NOMO-1 (cell line): ENCODE results near the gene MAML2.

Experiments used
- DNase-seq, 2 experiments: peaks; one replicate each; lab custom pipeline; 2025; ENCODE audit not compliant: unreplicated experiment in 2 of 2; lab: John Stamatoyannopoulos, UW

The MAML2 gene

DNA sequence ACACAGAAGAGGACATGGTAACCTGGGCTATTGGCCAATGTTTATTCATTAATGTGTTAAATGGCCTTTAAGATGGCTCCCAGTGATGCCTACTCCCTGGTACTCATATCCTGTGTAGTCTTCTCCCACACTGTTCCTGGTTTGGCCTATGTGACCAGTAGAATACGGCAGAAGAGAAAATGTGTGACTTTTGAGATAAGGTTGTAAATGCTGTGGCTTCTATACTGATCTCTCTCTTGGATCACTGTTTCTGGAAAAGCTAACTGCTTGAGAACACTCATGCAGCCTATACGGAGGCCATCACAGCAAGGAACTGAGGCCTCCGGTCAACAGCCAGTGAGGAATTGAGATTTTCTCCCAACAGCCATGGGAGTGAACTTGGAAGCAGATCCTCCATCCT is 24.1 kb downstream of the MAML2 start:
- DNase-seq, result no peak

DNA sequence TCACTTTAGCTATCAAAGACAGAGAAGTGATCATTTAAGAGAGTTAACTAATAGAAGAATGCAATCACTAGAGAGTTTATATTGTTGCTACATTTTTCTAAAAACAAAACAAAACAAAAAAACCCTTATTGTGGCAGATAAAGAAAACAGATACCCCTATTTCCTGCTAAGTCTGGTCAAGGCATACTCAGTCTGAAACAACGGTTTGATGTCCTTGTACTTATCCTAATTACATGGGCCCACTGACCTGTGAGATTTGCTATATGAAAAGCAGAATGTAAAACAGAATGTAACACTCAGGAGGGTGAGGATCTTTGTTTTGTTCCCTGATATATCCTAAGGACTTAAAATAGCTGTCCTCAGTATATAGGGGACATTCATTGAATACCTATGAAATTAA is 24.6 kb downstream of the MAML2 start:
- DNase-seq, result no peak

DNA sequence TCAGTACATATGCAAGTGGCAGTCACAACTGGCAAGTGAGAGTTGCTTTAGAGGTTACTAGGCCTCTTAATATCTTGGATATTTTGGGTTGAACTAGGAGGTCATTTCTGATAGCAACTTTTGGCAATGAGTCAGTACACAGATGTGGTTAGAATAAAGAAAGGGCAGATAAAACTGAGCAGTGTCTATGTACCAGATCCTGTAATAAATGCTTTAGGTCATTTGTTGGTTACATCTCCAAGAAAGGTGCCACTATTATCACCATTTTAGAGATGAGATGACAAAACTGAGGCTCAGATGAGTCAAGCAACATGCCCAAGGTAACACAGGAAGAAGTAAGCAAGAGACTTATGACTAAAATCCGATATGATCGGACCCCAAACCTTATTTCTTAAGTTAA is 25.0 kb downstream of the MAML2 start:
- no peak for DNase-seq

DNA sequence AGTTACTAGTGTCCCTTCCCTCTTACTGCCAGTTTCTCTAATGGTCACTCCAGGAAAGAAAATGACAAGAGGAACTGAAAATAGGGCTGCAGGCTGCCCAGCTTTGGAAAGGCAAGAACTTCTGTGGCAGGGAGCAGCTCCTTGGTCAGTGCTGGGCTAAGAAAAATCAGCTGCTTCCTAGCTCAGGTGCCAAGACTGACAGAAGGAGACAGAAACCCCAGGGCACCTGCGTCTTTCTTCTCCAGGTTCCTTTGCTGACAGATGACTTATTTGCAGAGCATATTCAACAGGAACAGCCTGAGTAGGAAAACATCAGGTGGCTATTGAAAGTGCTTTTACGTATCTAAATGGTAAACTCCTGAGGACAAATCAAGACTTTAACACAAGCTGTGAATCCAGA is 25.4 kb downstream of the MAML2 start:
- DNase-seq, result no peak

DNA sequence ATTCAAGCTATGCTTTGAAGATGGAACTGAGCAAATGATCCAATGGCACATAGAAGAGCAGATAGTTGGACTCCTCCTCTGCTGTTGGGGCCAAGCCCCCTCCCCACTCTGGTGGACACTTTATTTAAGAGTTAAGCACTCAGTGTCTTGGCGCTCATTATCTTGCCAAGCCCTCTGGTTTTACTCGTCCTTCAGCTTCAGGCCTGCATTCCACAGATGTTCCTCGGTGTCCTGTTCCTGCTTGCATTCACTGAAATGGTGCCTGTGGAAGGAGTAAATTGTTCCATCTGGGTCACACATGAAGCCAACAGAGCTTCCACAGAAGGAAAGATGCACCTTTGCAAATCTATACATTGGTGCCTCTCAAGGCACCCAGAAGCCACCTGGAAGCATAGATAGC is 26.1 kb downstream of the MAML2 start:
- DNase-seq, result no peak

DNA sequence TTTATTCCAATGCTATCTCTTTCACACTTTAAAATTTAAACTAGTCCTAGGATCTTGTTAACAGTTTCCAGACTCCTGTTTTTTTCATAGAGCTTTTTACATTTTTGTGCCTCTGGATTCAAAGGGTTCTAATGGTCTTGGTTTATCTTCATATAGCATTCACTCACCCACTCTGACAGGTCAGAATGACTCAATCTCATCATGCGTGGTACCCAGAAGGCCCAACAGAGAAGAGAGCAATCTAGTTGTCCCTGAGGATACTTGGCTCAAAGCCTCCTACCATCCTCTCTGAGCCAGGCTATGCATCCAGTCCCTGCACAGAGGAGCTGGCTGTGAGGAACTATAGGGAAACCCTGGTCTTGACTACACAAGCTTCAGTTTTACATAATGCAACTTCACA is 27.5 kb downstream of the MAML2 start:
- no peak for DNase-seq

DNA sequence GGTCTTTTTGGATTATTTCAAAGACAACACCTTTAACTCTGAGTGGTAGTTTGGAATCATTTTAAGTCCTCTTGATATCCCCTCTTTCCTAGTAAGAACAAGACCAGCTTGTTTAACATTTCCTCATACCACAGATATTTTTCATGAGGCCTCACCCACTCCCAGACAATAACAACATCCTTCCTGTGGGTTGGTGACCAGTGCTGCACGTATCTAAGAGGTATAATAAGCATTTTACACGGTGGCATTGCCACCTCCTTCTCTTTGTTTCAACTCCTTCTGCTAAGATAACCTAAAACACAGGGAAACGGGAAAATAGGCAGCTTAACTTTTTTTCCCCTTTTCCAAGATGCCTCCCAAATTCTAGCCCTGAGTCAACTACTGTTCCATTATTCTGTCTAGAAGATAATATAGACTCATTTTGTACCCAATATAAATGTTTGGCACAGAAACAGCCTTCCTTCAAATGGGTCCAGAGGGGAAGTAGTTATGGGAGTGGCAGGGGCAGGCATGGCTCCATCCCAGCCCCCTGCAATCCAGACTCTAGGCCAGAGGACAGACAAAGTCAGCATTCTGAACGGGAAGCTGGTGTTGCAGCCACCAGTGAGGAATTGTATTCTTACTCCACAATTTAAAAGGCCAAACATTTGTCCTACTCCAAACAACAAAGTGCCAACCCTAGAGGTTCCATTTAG is 28.5 kb downstream of the MAML2 start:
- no peak for DNase-seq

DNA sequence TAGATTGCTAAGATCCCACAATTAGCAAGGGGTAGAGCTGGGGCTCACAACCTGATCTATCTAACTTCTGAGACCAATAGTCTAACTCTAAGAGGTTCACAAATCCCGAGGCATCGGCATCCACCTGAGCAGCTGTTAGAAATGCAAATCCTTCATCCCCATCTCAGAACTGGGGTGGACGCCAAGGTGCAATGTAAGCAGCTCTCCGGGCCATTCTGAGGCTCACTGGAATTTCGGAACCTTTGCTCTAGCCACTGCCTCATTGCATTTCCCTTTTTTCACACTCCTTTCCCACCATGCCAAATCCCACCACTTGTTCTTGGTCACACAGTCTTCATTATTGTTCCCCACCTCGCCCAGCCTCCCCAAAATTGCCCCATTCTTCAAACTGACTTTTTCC is 29.8 kb downstream of the MAML2 start:
- no peak for DNase-seq

DNA sequence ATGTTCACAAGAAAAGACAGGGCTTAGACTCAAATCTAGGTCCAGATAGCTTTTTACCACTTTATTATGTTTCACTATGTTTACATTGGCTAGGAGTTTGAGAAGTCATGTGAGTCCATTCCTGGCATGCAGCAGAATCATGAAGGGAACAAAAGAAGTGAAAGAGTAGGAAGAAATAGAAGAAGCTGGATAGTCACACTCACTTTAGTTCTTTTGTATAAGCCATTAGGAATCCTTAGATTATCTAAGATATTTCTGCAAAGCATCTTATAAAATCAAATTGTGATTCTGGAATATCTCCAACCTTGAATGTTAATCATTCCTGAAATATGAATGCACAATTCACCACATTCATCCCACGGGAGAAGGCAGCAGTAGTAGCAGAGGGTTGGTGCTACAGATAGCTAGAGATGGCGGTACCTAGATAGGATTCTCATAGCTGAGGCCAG is 31.9 kb downstream of the MAML2 start:
- no peak for DNase-seq

DNA sequence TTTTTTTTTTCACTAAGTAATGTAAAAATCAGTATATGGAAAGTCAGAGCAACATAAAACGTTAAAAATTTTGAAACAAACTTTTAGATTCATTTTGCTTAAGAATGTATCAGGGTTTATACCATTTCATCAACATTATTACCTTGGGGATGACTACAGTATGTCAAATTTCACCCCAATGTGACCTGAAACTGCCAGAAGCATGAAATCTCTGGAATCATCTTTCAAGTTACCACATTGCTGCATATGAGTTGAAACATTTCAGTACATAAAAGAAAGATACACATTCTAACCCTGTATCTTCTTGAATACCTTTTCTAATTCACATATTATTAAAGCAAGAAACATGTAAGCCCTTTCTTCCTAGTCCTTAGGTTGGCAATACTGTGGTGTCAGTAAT is 32.8 kb downstream of the MAML2 start:
- no peak for DNase-seq

DNA sequence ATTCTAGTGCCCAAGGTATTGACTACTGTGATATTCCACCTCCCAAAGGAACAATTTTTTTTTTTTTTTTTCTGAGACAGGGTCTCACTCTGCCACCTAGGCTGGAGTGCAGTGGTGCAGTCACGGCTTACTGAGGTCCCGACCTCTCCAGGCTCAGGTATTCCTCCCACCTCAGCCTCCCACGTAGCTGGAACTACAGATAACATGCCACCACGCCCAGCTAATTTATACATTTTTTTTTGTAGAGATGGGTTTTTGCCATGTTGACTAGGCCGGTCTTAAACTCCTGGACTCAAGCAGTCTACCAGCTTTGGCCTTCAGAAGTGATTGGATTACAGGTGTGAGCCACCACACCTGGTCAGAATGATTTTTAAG is 33.4 kb downstream of the MAML2 start:
- DNase-seq, result no peak

DNA sequence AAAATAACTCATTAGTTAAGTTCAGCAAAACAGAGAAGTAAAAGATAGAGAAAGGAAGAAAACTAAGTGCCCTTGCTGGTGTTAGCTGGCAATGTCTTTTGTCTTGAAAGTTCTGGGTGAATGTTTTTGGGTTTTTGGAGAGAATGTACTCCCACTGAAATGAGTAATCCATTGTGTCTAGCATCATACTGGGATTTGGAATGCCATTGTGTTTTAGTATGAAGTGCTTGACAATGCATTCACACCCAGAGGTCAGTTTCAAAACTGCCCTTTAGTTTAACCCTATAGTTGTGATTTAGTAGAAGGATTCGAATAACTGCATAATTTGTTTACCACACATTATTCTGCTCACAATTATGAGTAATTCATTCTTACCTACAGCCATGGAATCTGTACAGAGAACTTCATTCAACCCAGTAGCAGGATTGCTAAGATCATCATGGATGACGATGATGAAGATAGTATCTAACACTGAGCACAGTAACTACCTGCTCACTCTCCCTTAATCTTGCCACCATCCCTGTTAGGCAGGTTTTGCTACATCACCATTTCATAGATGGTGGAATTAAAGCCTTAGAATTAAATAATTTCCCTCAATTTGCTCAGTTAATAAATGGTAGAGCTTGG is 33.9 kb downstream of the MAML2 start:
- DNase-seq, result no peak

DNA sequence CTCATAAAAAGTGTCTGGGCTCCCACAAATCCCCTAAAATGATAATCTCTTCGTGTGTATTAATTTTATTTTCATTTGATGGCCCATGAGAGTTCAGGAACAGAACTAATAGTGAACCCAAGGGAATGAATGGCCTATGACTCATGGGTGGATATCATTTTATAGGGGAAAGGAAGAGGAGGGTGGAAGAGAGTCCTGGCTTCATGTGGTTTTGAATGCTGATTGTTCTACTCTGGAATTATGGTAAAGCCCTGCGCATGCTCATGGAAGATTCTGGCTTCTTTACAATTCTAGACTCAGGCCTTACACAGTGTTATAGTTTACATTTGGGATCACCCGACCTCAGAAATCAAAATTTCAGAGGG is 35.2 kb downstream of the MAML2 start:
- DNase-seq, result no peak

DNA sequence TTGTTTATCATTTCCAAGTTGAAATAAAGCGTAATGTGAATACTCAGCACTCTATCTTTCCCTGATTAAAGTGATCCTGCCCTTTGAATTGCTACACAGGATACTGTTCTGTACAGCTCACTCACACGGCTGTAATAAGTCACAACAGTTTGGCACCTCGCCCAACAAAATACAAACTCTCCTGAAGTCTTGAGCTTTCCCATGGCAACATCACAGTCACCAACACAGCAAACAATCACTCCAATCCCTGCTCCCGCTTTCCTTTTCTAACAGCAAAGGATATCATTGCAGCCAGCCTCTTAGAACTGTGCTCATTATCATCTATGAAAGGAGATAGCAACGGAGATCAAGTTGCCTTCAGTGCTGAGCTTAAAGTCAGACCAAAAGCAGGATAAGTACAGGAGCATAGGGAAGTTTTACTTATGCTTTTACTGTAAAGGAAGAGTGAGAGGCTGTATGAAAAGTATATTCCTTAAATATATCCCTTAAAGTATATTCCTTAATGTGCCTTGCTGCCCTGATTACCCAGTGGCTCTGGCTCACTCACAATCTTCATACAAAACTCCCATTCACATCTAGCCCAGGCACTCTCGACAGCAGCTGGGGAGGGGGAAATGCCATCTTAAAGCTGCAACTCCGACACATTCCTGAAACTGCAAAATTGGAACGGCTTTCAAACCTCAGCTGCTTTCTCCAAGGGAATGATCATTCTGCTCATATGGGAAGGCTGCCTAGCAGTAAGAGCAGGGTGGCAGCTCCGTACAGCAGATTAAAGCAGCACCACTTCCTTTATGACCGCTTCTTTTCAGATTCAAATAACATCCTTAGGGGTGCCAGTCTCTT is 35.8 kb downstream of the MAML2 start:
- no peak for DNase-seq

DNA sequence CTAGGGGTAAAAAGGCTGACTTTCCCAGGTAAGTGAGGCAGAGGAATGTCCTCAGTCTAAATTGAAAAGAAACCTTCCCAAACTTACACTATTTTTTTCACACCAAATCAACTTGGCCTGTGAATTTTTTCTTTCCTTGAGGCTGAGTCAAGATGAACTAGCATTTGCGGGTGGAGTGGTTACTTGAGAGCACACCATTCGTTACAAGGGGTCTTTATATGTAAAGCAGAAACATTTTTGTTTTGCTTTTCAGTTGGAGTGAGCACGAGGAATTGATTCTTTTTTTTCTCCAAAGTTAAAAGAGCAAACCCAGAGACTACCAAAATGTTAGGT is 36.4 kb downstream of the MAML2 start:
- DNase-seq, result no peak

DNA sequence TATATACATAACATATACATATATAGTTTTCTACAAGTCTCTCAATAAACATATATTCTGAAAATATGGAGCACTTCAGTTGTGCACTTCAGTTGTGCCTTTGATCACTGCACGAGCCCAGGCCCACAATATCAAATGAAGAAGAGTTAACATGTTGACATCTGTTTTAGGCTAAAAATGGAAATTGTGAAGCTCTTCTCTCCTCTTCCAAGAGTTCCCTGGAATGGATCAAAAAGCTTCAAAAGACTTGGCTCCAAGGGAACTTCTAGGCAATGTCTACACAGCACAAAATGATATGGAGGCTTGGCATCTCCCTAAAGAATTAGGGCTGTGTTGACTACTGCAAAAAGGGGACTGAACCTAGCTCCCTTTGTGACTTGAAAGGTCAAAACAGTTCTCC is 36.9 kb downstream of the MAML2 start:
- DNase-seq, result no peak

DNA sequence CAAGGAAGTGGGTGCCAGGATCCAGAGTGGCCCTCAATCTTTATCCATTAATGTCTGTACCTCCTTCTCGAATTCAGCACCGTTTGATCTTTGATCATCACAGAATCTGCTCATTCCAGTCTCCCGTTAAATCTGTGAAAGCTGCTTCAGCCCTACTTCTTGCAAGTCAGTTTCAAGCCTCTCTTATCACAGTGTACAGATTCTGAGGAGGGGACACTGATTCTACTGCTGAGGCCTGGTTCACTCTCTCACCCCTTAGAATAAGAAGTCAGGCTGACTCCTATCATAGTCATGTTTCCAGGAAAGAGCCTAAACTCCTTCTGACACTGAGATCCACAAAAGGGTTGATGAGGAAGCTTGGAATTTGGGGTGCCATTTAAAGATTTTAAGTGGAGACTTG is 39.0 kb downstream of the MAML2 start:
- DNase-seq, result no peak

DNA sequence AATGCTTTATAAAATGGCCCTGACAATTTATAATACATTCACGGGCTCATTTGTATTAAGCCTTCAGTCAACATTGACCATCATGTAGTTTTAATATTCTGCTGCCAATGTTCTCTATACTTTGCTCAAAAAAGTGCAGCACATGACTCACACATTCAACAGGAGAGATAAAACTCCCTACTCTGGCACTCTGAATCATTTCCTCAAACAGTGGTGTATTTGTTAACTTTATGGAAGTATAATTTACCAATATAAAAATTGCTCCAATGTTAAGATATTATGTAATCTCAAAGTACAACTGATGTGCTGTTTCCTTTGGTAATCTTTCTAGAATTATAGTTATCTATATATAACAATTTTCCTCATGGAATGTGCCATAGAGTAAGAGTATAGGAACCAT is 39.9 kb downstream of the MAML2 start:
- DNase-seq, result peak in 1 of 2 experiments; percentile 46

DNA sequence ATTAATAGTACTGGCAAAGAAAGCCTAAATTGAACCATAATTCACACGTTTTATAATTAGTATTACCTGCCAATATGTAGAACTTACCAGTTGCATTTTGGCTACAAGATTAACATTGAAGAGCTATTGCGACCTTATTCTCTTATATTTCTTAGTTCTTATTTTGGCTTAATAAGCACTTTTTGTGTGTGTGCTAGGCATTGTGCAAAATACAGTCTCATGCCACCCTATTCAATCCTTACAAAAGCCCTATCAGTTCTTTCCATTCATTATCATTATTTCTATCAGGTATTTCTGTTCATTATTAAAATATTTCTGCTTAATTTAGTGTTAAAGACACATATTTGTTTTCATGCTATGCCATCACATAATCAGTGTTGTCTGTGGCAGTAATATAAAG is 41.2 kb downstream of the MAML2 start:
- no peak for DNase-seq

DNA sequence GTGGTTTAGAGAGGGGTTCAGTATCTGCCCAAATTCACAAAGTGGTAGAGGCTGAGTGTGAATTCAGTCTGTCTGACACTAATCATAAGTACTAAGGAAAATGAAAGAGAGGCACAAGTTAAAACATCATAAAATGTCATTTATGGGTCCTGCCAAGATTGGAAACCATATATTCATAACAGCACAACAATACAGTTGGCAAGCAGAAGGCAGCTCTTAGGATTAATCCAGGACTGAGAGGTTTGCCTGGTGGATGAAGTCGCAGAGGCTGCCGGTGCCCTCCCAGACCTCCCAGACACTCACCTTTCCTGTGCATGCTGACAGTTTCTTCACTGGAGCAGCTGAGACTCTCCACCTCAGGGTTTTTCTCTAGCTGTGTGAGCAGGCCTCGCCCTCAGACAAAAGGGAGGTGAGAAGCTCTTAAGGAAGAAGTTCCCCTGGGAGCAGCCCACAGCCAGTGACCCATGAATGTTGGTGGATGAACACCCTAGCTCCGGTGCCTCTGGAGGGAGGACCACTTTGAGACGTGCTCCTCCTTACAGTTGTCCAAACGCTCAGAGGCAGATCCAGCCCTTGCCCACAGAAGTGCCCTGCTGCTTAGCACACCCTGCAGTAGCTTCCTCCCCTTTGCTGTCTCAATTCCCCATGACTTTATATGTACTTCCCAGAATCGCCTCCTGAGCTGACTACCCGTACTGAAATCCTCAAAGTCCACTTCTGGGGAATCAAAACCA is 43.7 kb downstream of the MAML2 start:
- no peak for DNase-seq

DNA sequence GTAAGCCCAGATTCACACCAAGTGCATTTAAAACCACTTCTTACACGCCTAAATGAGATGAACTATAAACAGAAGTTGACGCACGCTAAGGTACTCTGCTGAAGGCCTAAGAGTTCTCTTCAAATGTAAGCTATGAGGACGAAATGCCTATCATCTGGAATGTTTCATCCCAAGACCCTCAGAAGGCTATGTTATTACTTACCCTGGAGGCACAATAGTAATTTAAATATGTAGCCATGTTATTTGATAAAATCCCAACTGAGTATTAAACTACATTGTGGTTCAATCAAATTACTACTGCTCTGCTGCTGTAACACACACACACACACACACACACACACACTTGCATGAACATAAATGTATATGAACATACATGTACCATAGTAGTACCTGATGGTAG is 47.6 kb downstream of the MAML2 start:
- DNase-seq, result no peak

DNA sequence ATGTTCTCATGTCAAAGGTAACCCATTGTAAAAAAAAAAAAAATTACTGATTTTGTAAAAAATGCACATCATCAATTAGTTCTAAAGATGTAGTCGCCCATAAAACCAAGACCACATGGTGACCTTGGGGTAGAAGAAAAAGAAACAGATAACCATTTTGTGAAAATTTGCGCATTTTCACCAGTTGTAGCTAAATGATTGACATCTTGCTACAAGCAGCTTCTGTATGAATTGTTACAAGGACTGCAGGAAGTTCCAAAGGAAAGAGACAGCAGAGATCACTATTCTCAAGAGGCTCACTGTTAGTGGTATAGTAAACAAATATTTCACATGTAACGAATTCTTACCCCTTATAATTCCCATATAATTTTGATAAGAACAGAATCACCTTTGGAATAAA is 48.7 kb downstream of the MAML2 start:
- no peak for DNase-seq
